IMR-90 (cell line): Measurements from ENCODE around the gene TMEM33. TPM values are rescaled to one million over a fixed set of nuclear protein-coding genes. Genes with fewer than 3 reads are reported as not detected.

ENCODE experiments used
- ATAC-seq: fragments of 200-7000 bp; cut with Tn5 transposase; 2 replicates; pipeline ENCODE4 v1.9.1; 2020; ENCODE audit warnings: low read depth, mild to moderate bottlenecking, moderate library complexity
- BruUV-seq: library from RNA; stranded (reverse); fragments of 400-500 nt; replicated peaks from 2 replicates; lab custom pipeline; 2021; lab: Mats Ljungman, UMichigan
- CTCF ChIA-PET: fragments of 300-600 bp; formaldehyde crosslinking; extraction: SDS; loops from one replicate; lab custom pipeline; 2021; ENCODE audit warnings: antibody characterized with exemption; lab: Yijun Ruan, JAX
- POLR2A ChIA-PET: fragments of 300-600 bp; sonication (Branson Sonifier 250); formaldehyde crosslinking; loops from one replicate; lab custom pipeline; 2022; ENCODE audit warnings: antibody characterized with exemption; ENCODE audit not compliant: unreplicated experiment; lab: Charles Lee
- DNase-seq: peaks from one replicate; pipeline ENCODE4 v3.0.0; 2013
- H2AFZ ChIP-seq: replicated peaks from 2 replicates; pipeline ENCODE3; 2013; ENCODE audit warnings: low read length, mild to moderate bottlenecking; ENCODE audit not compliant: poor library complexity
- H2AK5ac ChIP-seq: 2 replicates; pipeline ENCODE4 v1.6.1; 2013; ENCODE audit warnings: low read depth, low read length, inconsistent platforms
- H2AK9ac ChIP-seq: replicated peaks from 2 replicates; pipeline ENCODE3; 2013; ENCODE audit warnings: mild to moderate bottlenecking, low read depth, low read length, moderate library complexity; ENCODE audit not compliant: poor library complexity
- H2BK120ac ChIP-seq: 2 replicates; pipeline ENCODE4 v1.6.1; 2013; ENCODE audit warnings: low read depth, low read length, inconsistent platforms
- H2BK15ac ChIP-seq: 3 replicates; pipeline ENCODE4 v1.6.1; 2013; ENCODE audit warnings: low read depth, low read length, inconsistent platforms
- H2BK20ac ChIP-seq: 2 replicates; pipeline ENCODE4 v1.6.1; 2013; ENCODE audit warnings: low read depth, mild to moderate bottlenecking, inconsistent platforms, low read length, moderate library complexity
- H2BK5ac ChIP-seq: 2 replicates; pipeline ENCODE4 v1.6.1; 2013; ENCODE audit warnings: mild to moderate bottlenecking, low read depth, low read length, inconsistent platforms; ENCODE audit not compliant: poor library complexity, severe bottlenecking
- H3K14ac ChIP-seq: replicated peaks from 2 replicates; pipeline ENCODE4 v1.6.1; 2013; ENCODE audit warnings: low read depth, low read length, inconsistent platforms
- H3K18ac ChIP-seq: 2 replicates; pipeline ENCODE4 v1.6.1; 2013; ENCODE audit warnings: low read depth, low read length, control low read depth
- H3K23ac ChIP-seq: 2 replicates; pipeline ENCODE4 v1.6.1; 2013; ENCODE audit warnings: low read depth, low read length, inconsistent platforms
- H3K27ac ChIP-seq: 2 replicates; pipeline ENCODE4 v1.5.1; 2013; ENCODE audit warnings: mild to moderate bottlenecking, control low read depth, low read length; ENCODE audit not compliant: insufficient read depth
- H3K27me3 ChIP-seq: 2 replicates; pipeline ENCODE4 v1.6.1; 2013; ENCODE audit warnings: low read length; ENCODE audit not compliant: control insufficient read depth, insufficient read depth
- H3K36me3 ChIP-seq: 2 replicates; pipeline ENCODE4 v1.6.1; 2013; ENCODE audit warnings: low read length, mixed read lengths; ENCODE audit not compliant: control insufficient read depth, insufficient read depth
- H3K4ac ChIP-seq: 2 replicates; pipeline ENCODE4 v1.6.1; 2013; ENCODE audit warnings: low read depth, low read length, inconsistent platforms
- H3K4me1 ChIP-seq: 2 replicates; pipeline ENCODE4 v1.6.1; 2013; ENCODE audit warnings: low read length, mixed read lengths; ENCODE audit not compliant: control insufficient read depth, insufficient read depth
- H3K4me2 ChIP-seq: 2 replicates; pipeline ENCODE4 v1.6.1; 2013; ENCODE audit warnings: low read depth, mild to moderate bottlenecking, control low read depth, low read length, moderate library complexity
- H3K4me3 ChIP-seq: 2 replicates; pipeline ENCODE4 v1.5.1; 2013; ENCODE audit warnings: low read depth, mild to moderate bottlenecking, control low read depth, low read length, moderate library complexity; ENCODE audit not compliant: insufficient read depth
- H3K56ac ChIP-seq: 2 replicates; pipeline ENCODE4 v1.6.1; 2013; ENCODE audit warnings: low read length, inconsistent platforms; ENCODE audit not compliant: insufficient read depth; ENCODE audit errors: extremely low read depth
- H3K79me1 ChIP-seq, 2 experiments: 2 replicates each; pipeline ENCODE4 v1.6.1; 2013; ENCODE audit warnings: low read length in 2 of 2, inconsistent platforms in 1 of 2, low read depth in 1 of 2
- H3K9ac ChIP-seq: 2 replicates; pipeline ENCODE4 v1.6.1; 2013; ENCODE audit warnings: low read depth, low read length, control low read depth
- H3K9me1 ChIP-seq: 2 replicates; pipeline ENCODE4 v1.6.1; 2013; ENCODE audit warnings: low read length, inconsistent platforms; ENCODE audit not compliant: insufficient read depth
- H3K9me3 ChIP-seq: 2 replicates; pipeline ENCODE4 v1.6.1; 2013; ENCODE audit warnings: low read length; ENCODE audit not compliant: control insufficient read depth, insufficient read depth
- H4K20me1 ChIP-seq: 2 replicates; pipeline ENCODE4 v1.6.1; 2013; ENCODE audit warnings: low read length, inconsistent platforms; ENCODE audit not compliant: insufficient read depth
- H4K5ac ChIP-seq: 2 replicates; pipeline ENCODE4 v1.6.1; 2013; ENCODE audit warnings: mild to moderate bottlenecking, low read depth, low read length, control low read depth
- H4K8ac ChIP-seq, 2 experiments: 2 replicates each; pipeline ENCODE4 v1.6.1; 2013; ENCODE audit warnings: low read depth in 2 of 2, low read length in 2 of 2, control low read depth in 1 of 2, inconsistent platforms in 1 of 2
- H4K91ac ChIP-seq: 2 replicates; pipeline ENCODE4 v1.6.1; 2013; ENCODE audit warnings: low read depth, low read length, inconsistent platforms; ENCODE audit not compliant: insufficient read depth
- BHLHE40 ChIP-seq: fragments of 150-350 bp; IDR thresholded peaks from 2 replicates; pipeline ENCODE4 v1.6.1; 2016; ENCODE audit warnings: mild to moderate bottlenecking, low read depth, low read length
- CEBPB ChIP-seq: IDR thresholded peaks from 2 replicates; pipeline ENCODE4 v1.6.1; 2012; ENCODE audit warnings: low read depth, low read length, improper control_type of control experiment
- CHD1 ChIP-seq: IDR thresholded peaks from 2 replicates; pipeline ENCODE4 v1.6.1; 2012; ENCODE audit warnings: low read depth, low read length, improper control_type of control experiment
- CTCF ChIP-seq: conservative IDR thresholded peaks from 2 replicates; pipeline ENCODE4 v1.5.1; 2012; ENCODE audit warnings: mild to moderate bottlenecking, low read depth, low read length, improper control_type of control experiment
- ELK1 ChIP-seq: fragments of 150-350 bp; IDR thresholded peaks from 2 replicates; pipeline ENCODE4 v1.6.1; 2016; ENCODE audit warnings: low read depth, mild to moderate bottlenecking, low read length, moderate library complexity, borderline replicate concordance
- FOS ChIP-seq: fragments of 150-350 bp; IDR thresholded peaks from 2 replicates; pipeline ENCODE4 v1.6.1; 2016; ENCODE audit warnings: low read depth, low read length
- MAFK ChIP-seq: IDR thresholded peaks from 2 replicates; pipeline ENCODE4 v1.6.1; 2012; ENCODE audit warnings: low read depth, low read length, improper control_type of control experiment
- MAZ ChIP-seq: IDR thresholded peaks from 2 replicates; pipeline ENCODE4 v1.6.1; 2012; ENCODE audit warnings: low read depth, mild to moderate bottlenecking, low read length, improper control_type of control experiment, moderate library complexity, borderline replicate concordance
- MXI1 ChIP-seq: IDR thresholded peaks from 2 replicates; pipeline ENCODE4 v1.6.1; 2012; ENCODE audit warnings: low read depth, mild to moderate bottlenecking, low read length, moderate library complexity, borderline replicate concordance
- NFE2L2 ChIP-seq: fragments of 150-350 bp; IDR thresholded peaks from 2 replicates; pipeline ENCODE4 v1.6.1; 2016; ENCODE audit warnings: low read depth, mild to moderate bottlenecking, low read length
- POLR2A ChIP-seq: IDR thresholded peaks from 2 replicates; pipeline ENCODE4 v1.6.1; 2012; ENCODE audit warnings: mild to moderate bottlenecking, low read depth, low read length
- RAD21 ChIP-seq: IDR thresholded peaks from 2 replicates; pipeline ENCODE4 v1.6.1; 2012; ENCODE audit warnings: low read length, improper control_type of control experiment
- RCOR1 ChIP-seq: IDR thresholded peaks from 2 replicates; pipeline ENCODE4 v1.6.1; 2012; ENCODE audit warnings: mild to moderate bottlenecking, low read length, improper control_type of control experiment; ENCODE audit not compliant: insufficient replicate concordance
- RFX5 ChIP-seq: IDR thresholded peaks from 2 replicates; pipeline ENCODE4 v1.8.0; 2012; ENCODE audit warnings: low read depth, mild to moderate bottlenecking, low read length, moderate library complexity
- SMC3 ChIP-seq: fragments of 150-350 bp; IDR thresholded peaks from 2 replicates; pipeline ENCODE4 v1.6.1; 2016; ENCODE audit warnings: low read depth, mild to moderate bottlenecking, antibody characterized with exemption, low read length, moderate library complexity
- USF2 ChIP-seq: fragments of 150-350 bp; IDR thresholded peaks from 2 replicates; pipeline ENCODE4 v1.6.1; 2017; ENCODE audit warnings: mild to moderate bottlenecking, antibody characterized with exemption, low read length, low read depth
- WGBS, 2 experiments: methylation state at CpG; one replicate each; pipeline versions ENCODE4 v1.1.5 to v1.1.7; 2013; ENCODE audit warnings: missing lambda C conversion rate in 2 of 2; ENCODE audit not compliant: insufficient read length in 1 of 2; ENCODE audit errors: extremely low coverage in 2 of 2; 5-methylcytosine and 5-hydroxymethylcytosine counted together
- dilution Hi-C: fragments of 300-500 bp; cut with HindIII; formaldehyde crosslinking; loops from one replicate; pipeline ENCODE4 v1.14.3; 2018; ENCODE audit warnings: low sequenced_read_pairs; ENCODE audit not compliant: unreplicated experiment
- in situ Hi-C: fragments of 300-500 bp; cut with MboI; formaldehyde crosslinking; loops from 3 replicates; pipeline ENCODE4 v1.14.3; 2019; ENCODE audit warnings: low sequenced_read_pairs, inconsistent platforms, mixed read lengths
- intact Hi-C: fragments of 100-400 bp; cut with micrococcal nuclease; formaldehyde crosslinking; loops from 2 replicates; pipeline ENCODE4 v1.10.0; 2022
- polyA plus RNA-seq, 3 experiments: library from polyadenylated mRNA; depleted of rRNA; stranded (reverse); fragments of >200 nt; gene quantifications; 2 replicates each; pipeline ENCODE4 v1.2.3, GENCODE V29; 2012; ENCODE audit warnings: low replicate concordance in 1 of 3
- total RNA-seq: library from RNA; depleted of rRNA; stranded (reverse); fragments of >200 nt; gene quantifications from 2 replicates; pipeline ENCODE4 v1.2.3, GENCODE V29; 2012

The TMEM33 gene
- total and polyA plus RNA-seq, 2 of the 4 experiments (the other 2 are of a cell fraction) = 23.6 to 45.5 TPM

- no peaks in the 10 kb centered on the region for H3K9me1 ChIP-seq
- BruUV-seq = no TSS peak
- no peak overlapping the region for H2AK9ac ChIP-seq
- no peak overlapping the region for H3K4me2 ChIP-seq
- POLR2A ChIA-PET = no interaction called here
- WGBS, 2 experiments = no CpG with 5 or more reads among the region's 2 CpGs
- no peak overlapping the region for H3K18ac ChIP-seq
- no peak overlapping the region for H3K56ac ChIP-seq
- H2BK120ac ChIP-seq = no peak overlapping the region
- no peak overlapping the region for H3K4ac ChIP-seq
- peaks cover 33% of the 10 kb centered on the region for H3K27me3 ChIP-seq
- no peak overlapping the region for H3K4me3 ChIP-seq
- H2BK5ac ChIP-seq = no peak overlapping the region
- DNase-seq (no peak), ATAC-seq (no peak)
- intact Hi-C loops (no loop called here), dilution Hi-C loops (no loop called here), in situ Hi-C loops (no loop called here)
- no peak overlapping the region for H4K5ac ChIP-seq
- H3K14ac ChIP-seq = no peak overlapping the region
- no peaks in the 10 kb centered on the region for H3K9me3 ChIP-seq
- no peak overlapping the region for H3K27ac ChIP-seq
- H3K36me3 ChIP-seq = no peaks in the 10 kb centered on the region
- H3K4me1 ChIP-seq = no peaks in the 10 kb centered on the region
- no peak overlapping the region for H3K23ac ChIP-seq
- H4K91ac ChIP-seq = no peak overlapping the region
- no peak overlapping the region for H2BK15ac ChIP-seq
- no peak overlapping the region for H4K8ac ChIP-seq
- H4K20me1 ChIP-seq = no peaks in the 10 kb centered on the region
- H2AFZ ChIP-seq = no peak overlapping the region
- no peak overlapping the region for H2BK20ac ChIP-seq
- CTCF ChIA-PET = no interaction called here
- H2AK5ac ChIP-seq = no peak overlapping the region
- H3K9ac ChIP-seq = no peak overlapping the region
- TF ChIP-seq CEBPB (no peak), NFE2L2 (no peak), FOS (no peak), RFX5 (no peak), MXI1 (no peak), CTCF (no peak), RAD21 (no peak), RCOR1 (no peak), MAZ (no peak), ELK1 (no peak), SMC3 (no peak), MAFK (no peak), POLR2A (no peak), CHD1 (no peak), BHLHE40 (no peak), USF2 (no peak)
- H3K79me1 ChIP-seq = no peaks in the 10 kb centered on the region
Observed at GRCh38 chr4:41890085-41890484, 45.1 kb upstream of the TMEM33 start.
